K562 (cell line): Measurements from ENCODE around the gene LBHD2. TPM values are rescaled to one million over a fixed set of nuclear protein-coding genes. Genes with fewer than 3 reads are reported as not detected.

Experiments used
- ATAC-seq: fragments of 200-7000 bp; cut with Tn5 transposase; 3 replicates; pipeline ENCODE4 v1.9.1; 2020; ENCODE audit warnings: moderate library complexity
- BruUV-seq: library from RNA; stranded (reverse); fragments of 400-500 nt; replicated peaks from 2 replicates; lab custom pipeline; 2021; lab: Mats Ljungman, UMichigan
- CTCF ChIA-PET: fragments of 300-600 bp; formaldehyde crosslinking; extraction: SDS; loops from one replicate; lab custom pipeline; 2021; ENCODE audit warnings: low intra/inter-chr PET ratio; lab: Yijun Ruan, JAX
- POLR2A ChIA-PET: fragments of 300-600, 350-650 bp; sonication (Branson Sonifier 250); formaldehyde crosslinking; extraction: SDS; loops from one replicate; lab custom pipeline; 2021; ENCODE audit warnings: antibody characterized with exemption, inconsistent platforms; lab: Yijun Ruan, JAX
- DNase-seq, 4 experiments: peaks; one replicate each; pipeline versions ENCODE4 v3.0.0 to v3.0.0-alpha.2; 2011 to 2018; ENCODE audit warnings: low spot score in 3 of 4, mixed read lengths in 3 of 4; ENCODE audit errors: extremely low read depth in 1 of 4
- FAIRE-seq: peaks from 2 replicates; lab custom pipeline; 2011; peaks lifted over from hg19 to GRCh38; lab: Jason Lieb, UNC
- H2AFZ ChIP-seq: 2 replicates; pipeline ENCODE4 v1.6.0; 2011; ENCODE audit warnings: low read depth, low read length, control low read depth, inconsistent platforms
- H3K27ac ChIP-seq: fragments of 200-600 bp; 3 replicates; pipeline ENCODE4 v1.8.0; 2011; ENCODE audit warnings: low read depth, mild to moderate bottlenecking, control low read depth, inconsistent platforms, low read length, moderate library complexity, mixed read lengths; ENCODE audit errors: extremely low read depth
- H3K27me3 ChIP-seq, 2 experiments: fragments of 300-600 bp in 1 of 2; 2 replicates in 1 of 2; 3 replicates in 1 of 2; pipeline versions ENCODE4 v1.6.0 to v1.8.0; 2011; ENCODE audit warnings: inconsistent platforms in 2 of 2, low read length in 2 of 2, mild to moderate bottlenecking in 1 of 2, mixed read lengths in 1 of 2, moderate library complexity in 1 of 2; ENCODE audit not compliant: control insufficient read depth in 2 of 2, insufficient read depth in 2 of 2
- H3K36me3 ChIP-seq: fragments of 300-600 bp; 3 replicates; pipeline ENCODE4 v1.8.0; 2011; ENCODE audit warnings: mild to moderate bottlenecking, low read length, inconsistent platforms; ENCODE audit not compliant: control insufficient read depth, insufficient read depth
- H3K4me1 ChIP-seq, 2 experiments: fragments of 200-600 bp in 1 of 2; replicated peaks in 1 of 2; 2 replicates in 1 of 2; 3 replicates in 1 of 2; pipeline versions ENCODE4 v1.5.1 to v1.8.0; 2011; ENCODE audit warnings: inconsistent platforms in 2 of 2, low read length in 2 of 2, mild to moderate bottlenecking in 1 of 2, mixed read lengths in 1 of 2, moderate library complexity in 1 of 2; ENCODE audit not compliant: control insufficient read depth in 2 of 2, insufficient read depth in 2 of 2
- H3K4me2 ChIP-seq: 2 replicates; pipeline ENCODE4 v1.6.1; 2011; ENCODE audit warnings: low read length, control low read depth, inconsistent platforms, mixed read lengths; ENCODE audit not compliant: insufficient read depth
- H3K4me3 ChIP-seq: fragments of 200-600 bp; sonication (generic), shearing (Covaris generic); 2 replicates; pipeline ENCODE4 v1.5.1; 2016; ENCODE audit warnings: control low read depth, inconsistent platforms
- H3K79me2 ChIP-seq: fragments of 200-600 bp; 3 replicates; pipeline ENCODE4 v1.8.0; 2011; ENCODE audit warnings: low read length, inconsistent platforms; ENCODE audit not compliant: control insufficient read depth, insufficient read depth
- H3K9ac ChIP-seq, 2 experiments: 2 replicates each; pipeline versions ENCODE4 v1.6.0 to v1.6.1; 2011; ENCODE audit warnings: low read depth in 2 of 2, low read length in 2 of 2, control low read depth in 1 of 2, inconsistent platforms in 1 of 2, mild to moderate bottlenecking in 1 of 2, mixed read lengths in 1 of 2; ENCODE audit not compliant: insufficient read depth in 1 of 2
- H3K9me1 ChIP-seq: one replicate; pipeline ENCODE4 v1.6.0; 2011; ENCODE audit warnings: inconsistent platforms, mild to moderate bottlenecking, low read length, moderate library complexity; ENCODE audit not compliant: control insufficient read depth, insufficient read depth
- H3K9me3 ChIP-seq: replicated peaks from 2 replicates; pipeline ENCODE4 v1.5.1; 2011; ENCODE audit warnings: low read depth, low read length, inconsistent platforms; ENCODE audit not compliant: control insufficient read depth, insufficient read depth
- H4K20me1 ChIP-seq: replicated peaks from 2 replicates; pipeline ENCODE4 v1.6.1; 2011; ENCODE audit warnings: low read length, inconsistent platforms, mixed read lengths; ENCODE audit not compliant: control insufficient read depth, insufficient read depth
- HCFC1 ChIP-seq: IDR thresholded peaks from 2 replicates; pipeline ENCODE4 v1.6.1; 2012; ENCODE audit warnings: low read depth, low read length, improper control_type of control experiment
- HDAC1 ChIP-seq, 2 experiments: fragments of 450-650 bp; IDR thresholded peaks; 2 replicates each; pipeline ENCODE4 v1.6.1; 2016 to 2017; ENCODE audit warnings: inconsistent platforms in 1 of 2, mild to moderate bottlenecking in 1 of 2, moderate library complexity in 1 of 2
- KDM1A ChIP-seq, 2 experiments: fragments of 450-650 bp; IDR thresholded peaks; 2 replicates each; pipeline ENCODE4 v1.6.1; 2016; ENCODE audit warnings: mild to moderate bottlenecking in 2 of 2
- MEIS2 ChIP-seq: fragments of 450-650 bp; IDR thresholded peaks from 2 replicates; pipeline ENCODE4 v1.6.1; 2014; ENCODE audit warnings: mild to moderate bottlenecking; ENCODE audit not compliant: partially characterized antibody
- TRIM24 ChIP-seq, 2 experiments: fragments of 450-650 bp; IDR thresholded peaks; 2 replicates each; pipeline ENCODE4 v1.6.1; 2016
- YBX1 ChIP-seq: fragments of 450-650 bp; IDR thresholded peaks from 2 replicates; pipeline ENCODE4 v1.7.1; 2016; ENCODE audit warnings: mild to moderate bottlenecking
- ZNF436 ChIP-seq: fragments of 250-450, 450-650 bp; sonication (Bioruptor Pico); formaldehyde crosslinking; IDR thresholded peaks from 2 replicates; pipeline ENCODE4 v1.7.0; 2020; ENCODE audit warnings: mild to moderate bottlenecking
- ZNF717 ChIP-seq: fragments of 250-450 bp; sonication (Bioruptor Pico); IDR thresholded peaks from 2 replicates; pipeline ENCODE4 v1.5.0; 2021
- WGBS: fragments of 100-300 bp; shearing (Covaris generic); methylation state at CpG from one replicate; pipeline ENCODE4 v1.1.6; 2016; ENCODE audit warnings: low coverage, mixed read lengths; ENCODE audit not compliant: insufficient coverage; ENCODE audit errors: missing lambda C conversion rate; 5-methylcytosine and 5-hydroxymethylcytosine counted together
- in situ Hi-C: fragments of 300-500 bp; cut with MboI; formaldehyde crosslinking; loops from 4 replicates; pipeline ENCODE4 v1.15.0; 2018; ENCODE audit warnings: inconsistent platforms, mixed read lengths
- intact Hi-C: fragments of 100-400 bp; cut with micrococcal nuclease; formaldehyde crosslinking; loops from 2 replicates; pipeline ENCODE4 v1.14.2; 2022
- polyA plus RNA-seq, 8 experiments: library from polyadenylated mRNA; depleted of rRNA in 4 of 8; stranded (reverse) in 5 of 8; unstranded in 3 of 8; fragments of >200 nt; fragmentation: Nextera tagmentation in 2 of 8; fragmentation: Illumina TruSeq in 1 of 8; extraction: Ambion mirVana in 2 of 8; extraction: Trizol in 1 of 8; gene quantifications; 2 replicates each; pipeline versions ENCODE4 v1.2.1 to v1.2.3, GENCODE V29; 2011 to 2014; ENCODE audit warnings: inconsistent platforms in 1 of 8, missing spikeins in 1 of 8
- total RNA-seq, 7 experiments: library from RNA; depleted of rRNA in 6 of 7; stranded (reverse); fragments of >200 nt in 6 of 7; fragmentation: Illumina TruSeq in 2 of 7; extraction: Trizol in 2 of 7; gene quantifications; 2 replicates each; pipeline versions ENCODE4 v1.2.1 to v1.2.3, GENCODE V29; 2011 to 2021; ENCODE audit warnings: low replicate concordance in 1 of 7
- TF ChIP-seq, protein P1 (sequence below): sonication (generic); formaldehyde crosslinking; IDR thresholded peaks from 2 replicates; pipeline ENCODE4 v1.9.0; 2022; ENCODE audit warnings: mild to moderate bottlenecking, missing genetic modification reagents
- TF ChIP-seq, protein P2 (sequence below): fragments of 250-450 bp; sonication (Bioruptor Pico); IDR thresholded peaks from 2 replicates; pipeline ENCODE4 v1.5.0; 2021
- TF ChIP-seq, protein P3 (sequence below): sonication (generic); formaldehyde crosslinking; IDR thresholded peaks from 2 replicates; pipeline ENCODE4 v1.8.0; 2022; ENCODE audit warnings: missing genetic modification reagents, mild to moderate bottlenecking, moderate library complexity, borderline replicate concordance
- TF ChIP-seq, protein P4 (sequence below): fragments of 450-650 bp; IDR thresholded peaks from 2 replicates; pipeline ENCODE4 v1.6.1; 2016
- TF ChIP-seq, protein P5 (sequence below): fragments of 450-650 bp; IDR thresholded peaks from 2 replicates; pipeline ENCODE4 v1.6.1; 2018; ENCODE audit not compliant: partially characterized antibody

LBHD2 gene
- total and polyA plus RNA-seq, 9 of the 15 experiments (the other 6 are each of a cell fraction or from before 2014, with no cell fraction given), result not detected

DNA sequence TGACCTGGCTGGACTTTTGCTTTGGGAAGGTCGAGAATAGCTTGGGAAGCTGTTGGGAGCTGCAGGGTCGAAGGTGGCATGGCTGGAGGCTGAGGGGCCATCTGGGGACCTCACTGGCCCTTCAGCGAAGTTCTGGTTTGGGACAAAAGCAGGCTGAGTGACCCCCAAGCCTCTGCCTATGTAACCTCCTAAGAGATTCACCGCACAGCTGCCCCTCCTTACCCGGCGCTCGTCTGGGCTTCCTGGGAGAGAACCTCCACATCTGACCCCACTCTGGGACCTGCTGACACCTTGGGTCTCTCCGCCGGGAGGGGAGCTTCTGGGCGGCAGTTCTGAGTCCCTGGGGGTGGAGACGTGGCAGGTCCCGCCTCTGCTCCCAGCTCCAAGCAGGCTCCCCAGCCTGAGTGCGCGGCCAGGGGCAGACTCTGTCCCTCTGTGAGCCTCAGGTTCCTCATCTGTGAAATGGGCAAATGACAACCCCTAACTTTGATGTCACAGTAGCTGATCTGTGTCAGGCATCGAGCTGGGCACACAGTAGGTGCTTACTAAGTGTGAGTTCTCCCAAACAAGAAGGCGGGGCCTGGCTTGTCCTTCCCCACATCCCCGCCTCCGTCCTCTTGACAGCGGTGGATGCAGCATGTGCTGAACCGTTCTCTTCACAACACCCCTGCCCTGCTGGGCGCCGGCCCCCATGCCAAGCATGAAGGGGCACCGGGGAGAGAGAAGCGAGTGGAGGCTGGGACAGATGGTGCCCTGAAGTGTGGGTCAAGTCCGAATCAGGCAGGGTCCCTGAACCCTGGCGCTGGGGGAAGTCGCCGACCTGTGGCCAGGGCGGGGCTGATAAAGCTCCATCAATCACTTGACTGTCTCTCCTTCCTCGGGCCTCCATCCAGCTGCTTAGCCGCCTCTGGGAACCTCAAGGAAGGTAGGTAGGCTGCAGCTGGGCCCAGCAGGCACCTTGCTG is 14.3 kb downstream of the LBHD2 start:
- CTCF ChIA-PET, result no interaction called here
- TF ChIP-seq, protein P1, sequence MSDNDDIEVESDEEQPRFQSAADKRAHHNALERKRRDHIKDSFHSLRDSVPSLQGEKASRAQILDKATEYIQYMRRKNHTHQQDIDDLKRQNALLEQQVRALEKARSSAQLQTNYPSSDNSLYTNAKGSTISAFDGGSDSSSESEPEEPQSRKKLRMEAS (CRISPR knock-in tag), result 0 out of 2 replicates have a peak, but pooled peaks have one; percentile 16
- TF ChIP-seq, protein P2, sequence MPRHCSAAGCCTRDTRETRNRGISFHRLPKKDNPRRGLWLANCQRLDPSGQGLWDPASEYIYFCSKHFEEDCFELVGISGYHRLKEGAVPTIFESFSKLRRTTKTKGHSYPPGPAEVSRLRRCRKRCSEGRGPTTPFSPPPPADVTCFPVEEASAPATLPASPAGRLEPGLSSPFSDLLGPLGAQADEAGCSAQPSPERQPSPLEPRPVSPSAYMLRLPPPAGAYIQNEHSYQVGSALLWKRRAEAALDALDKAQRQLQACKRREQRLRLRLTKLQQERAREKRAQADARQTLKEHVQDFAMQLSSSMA, result no peak
- TF ChIP-seq KDM1A (IDR thresholded peaks at IDR 0.05) (peak; percentile 60 to 88), YBX1 (no peak), HCFC1 (no peak), ZNF436 (CRISPR knock-in tag) (no peak), TRIM24 (IDR thresholded peaks at IDR 0.05) (no peak), MEIS2 (peak; percentile 95), ZNF717 (CRISPR knock-in tag) (no peak), HDAC1 (IDR thresholded peaks at IDR 0.05) (0 out of 4 replicates have a peak, but pooled peaks of 1 of the 2 experiments have one; percentile 31)
- TF ChIP-seq, protein P3, sequence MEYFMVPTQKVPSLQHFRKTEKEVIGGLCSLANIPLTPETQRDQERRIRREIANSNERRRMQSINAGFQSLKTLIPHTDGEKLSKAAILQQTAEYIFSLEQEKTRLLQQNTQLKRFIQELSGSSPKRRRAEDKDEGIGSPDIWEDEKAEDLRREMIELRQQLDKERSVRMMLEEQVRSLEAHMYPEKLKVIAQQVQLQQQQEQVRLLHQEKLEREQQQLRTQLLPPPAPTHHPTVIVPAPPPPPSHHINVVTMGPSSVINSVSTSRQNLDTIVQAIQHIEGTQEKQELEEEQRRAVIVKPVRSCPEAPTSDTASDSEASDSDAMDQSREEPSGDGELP (CRISPR knock-in tag), result peak; percentile 45; the same call in 1 of the 2 replicates
- TF ChIP-seq, protein P4, sequence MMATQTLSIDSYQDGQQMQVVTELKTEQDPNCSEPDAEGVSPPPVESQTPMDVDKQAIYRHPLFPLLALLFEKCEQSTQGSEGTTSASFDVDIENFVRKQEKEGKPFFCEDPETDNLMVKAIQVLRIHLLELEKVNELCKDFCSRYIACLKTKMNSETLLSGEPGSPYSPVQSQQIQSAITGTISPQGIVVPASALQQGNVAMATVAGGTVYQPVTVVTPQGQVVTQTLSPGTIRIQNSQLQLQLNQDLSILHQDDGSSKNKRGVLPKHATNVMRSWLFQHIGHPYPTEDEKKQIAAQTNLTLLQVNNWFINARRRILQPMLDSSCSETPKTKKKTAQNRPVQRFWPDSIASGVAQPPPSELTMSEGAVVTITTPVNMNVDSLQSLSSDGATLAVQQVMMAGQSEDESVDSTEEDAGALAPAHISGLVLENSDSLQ, result peak; percentile 95
- TF ChIP-seq, protein P5, sequence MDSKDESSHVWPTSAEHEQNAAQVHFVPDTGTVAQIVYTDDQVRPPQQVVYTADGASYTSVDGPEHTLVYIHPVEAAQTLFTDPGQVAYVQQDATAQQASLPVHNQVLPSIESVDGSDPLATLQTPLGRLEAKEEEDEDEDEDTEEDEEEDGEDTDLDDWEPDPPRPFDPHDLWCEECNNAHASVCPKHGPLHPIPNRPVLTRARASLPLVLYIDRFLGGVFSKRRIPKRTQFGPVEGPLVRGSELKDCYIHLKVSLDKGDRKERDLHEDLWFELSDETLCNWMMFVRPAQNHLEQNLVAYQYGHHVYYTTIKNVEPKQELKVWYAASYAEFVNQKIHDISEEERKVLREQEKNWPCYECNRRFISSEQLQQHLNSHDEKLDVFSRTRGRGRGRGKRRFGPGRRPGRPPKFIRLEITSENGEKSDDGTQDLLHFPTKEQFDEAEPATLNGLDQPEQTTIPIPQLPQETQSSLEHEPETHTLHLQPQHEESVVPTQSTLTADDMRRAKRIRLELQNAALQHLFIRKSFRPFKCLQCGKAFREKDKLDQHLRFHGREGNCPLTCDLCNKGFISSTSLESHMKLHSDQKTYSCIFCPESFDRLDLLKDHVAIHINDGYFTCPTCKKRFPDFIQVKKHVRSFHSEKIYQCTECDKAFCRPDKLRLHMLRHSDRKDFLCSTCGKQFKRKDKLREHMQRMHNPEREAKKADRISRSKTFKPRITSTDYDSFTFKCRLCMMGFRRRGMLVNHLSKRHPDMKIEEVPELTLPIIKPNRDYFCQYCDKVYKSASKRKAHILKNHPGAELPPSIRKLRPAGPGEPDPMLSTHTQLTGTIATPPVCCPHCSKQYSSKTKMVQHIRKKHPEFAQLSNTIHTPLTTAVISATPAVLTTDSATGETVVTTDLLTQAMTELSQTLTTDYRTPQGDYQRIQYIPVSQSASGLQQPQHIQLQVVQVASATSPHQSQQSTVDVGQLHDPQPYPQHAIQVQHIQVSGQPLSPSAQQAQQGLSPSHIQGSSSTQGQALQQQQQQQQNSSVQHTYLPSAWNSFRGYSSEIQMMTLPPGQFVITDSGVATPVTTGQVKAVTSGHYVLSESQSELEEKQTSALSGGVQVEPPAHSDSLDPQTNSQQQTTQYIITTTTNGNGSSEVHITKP, result peak; percentile 95

More for the DNA sequence above, 14.3 kb downstream of the LBHD2 start:
- Histone ChIP-seq H4K20me1 (no peaks in the 10 kb centered on the region), H2AFZ (peak overlapping the region; percentile 94), H3K4me3 (peak overlapping the region; percentile 29), H3K4me1 (peaks cover 26 to 83% of the 10 kb centered on the region in 2 experiments), H3K9me1 (no peaks in the 10 kb centered on the region), H3K36me3 (peaks cover 6% of the 10 kb centered on the region; the same call in 1 of the 3 replicates), H3K27ac (peak overlapping the region; percentile 84; the same call in 2 of the 3 replicates), H3K9me3 (no peaks in the 10 kb centered on the region), H3K27me3 (no peaks in the 10 kb centered on the region), H3K9ac (peak overlapping the region; percentile 62 to 91), H3K79me2 (peaks cover 11% of the 10 kb centered on the region; the same call in 2 of the 3 replicates), H3K4me2 (peak overlapping the region; percentile 85)
- POLR2A ChIA-PET, result interaction anchor here (0.5 to 2.0 kb wide), 2 partner anchors 11 to 429 kb away, joined by 3 to 7 read pairs; no protein-coding TSS in a partner anchor
- intact Hi-C loops, result no loop called here
- 23% methylated on average over 25 of the region's 31 CpGs for WGBS
- peak; percentile 76 for ATAC-seq
- peak; percentile 74 for FAIRE-seq
- peak; percentile 50 to 80 (median 54) for DNase-seq
- in situ Hi-C loops, result no loop called here
- no TSS peak for BruUV-seq
